ENCODE measurements around the gene CACNA1C. TPM values are rescaled to one million over a fixed set of nuclear protein-coding genes. Genes with fewer than 3 reads are reported as not detected.

CACNA1C gene
- total RNA-seq, 1 experiment from 2014 or later = 1.1 TPM

DNA sequence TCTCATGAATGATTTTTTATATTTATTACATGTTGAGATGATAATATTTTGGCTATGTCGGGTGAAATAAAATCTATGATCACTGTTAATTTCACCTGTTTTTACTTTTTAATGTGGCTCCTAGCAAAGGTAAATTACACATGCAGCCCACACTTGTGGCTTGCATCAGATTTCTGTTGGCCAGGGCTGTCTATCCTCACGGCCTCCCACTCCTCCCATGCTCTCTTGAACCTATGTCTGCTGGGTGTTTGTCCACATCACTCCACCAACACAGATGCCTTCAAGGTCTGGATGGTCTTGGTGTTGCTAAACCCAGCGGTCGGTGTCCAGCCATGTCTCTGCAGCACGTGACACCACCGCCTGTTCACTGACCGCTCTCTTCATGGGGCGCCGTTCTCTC lies 402.6 kb downstream of the CACNA1C start:
- H2BK20ac ChIP-seq (ENCODE audit: low read depth, low read length, poor library complexity, severe bottlenecking) = no peak overlapping the region
- H3K4me3 Mint-ChIP-seq = no peak overlapping the region
- H3K9me3 Mint-ChIP-seq = no peaks in the 10 kb centered on the region
- no peak overlapping the region for H2AFZ ChIP-seq (ENCODE audit: low read length)
- H3T11ph ChIP-seq (ENCODE audit: low read length) = no peak overlapping the region
- H2BK15ac ChIP-seq (ENCODE audit: low read depth, low read length) = no peak overlapping the region
- no peaks in the 10 kb centered on the region for H3K79me2 ChIP-seq (ENCODE audit: insufficient read depth, low read length)
- H2BK5ac ChIP-seq (ENCODE audit: insufficient read length, low read length) = no peak overlapping the region
- H4K8ac ChIP-seq (replicated peaks; ENCODE audit: insufficient read length, low read depth, low read length) = no peak overlapping the region
- no peak overlapping the region for H3K27ac Mint-ChIP-seq
- no peak overlapping the region for H3K27ac ChIP-seq (ENCODE audit: insufficient read length, low read depth, low read length)
- H4K20me1 ChIP-seq (ENCODE audit: control insufficient read depth, insufficient read depth, insufficient read length) = no peaks in the 10 kb centered on the region
- TF ChIP-seq, protein P1, sequence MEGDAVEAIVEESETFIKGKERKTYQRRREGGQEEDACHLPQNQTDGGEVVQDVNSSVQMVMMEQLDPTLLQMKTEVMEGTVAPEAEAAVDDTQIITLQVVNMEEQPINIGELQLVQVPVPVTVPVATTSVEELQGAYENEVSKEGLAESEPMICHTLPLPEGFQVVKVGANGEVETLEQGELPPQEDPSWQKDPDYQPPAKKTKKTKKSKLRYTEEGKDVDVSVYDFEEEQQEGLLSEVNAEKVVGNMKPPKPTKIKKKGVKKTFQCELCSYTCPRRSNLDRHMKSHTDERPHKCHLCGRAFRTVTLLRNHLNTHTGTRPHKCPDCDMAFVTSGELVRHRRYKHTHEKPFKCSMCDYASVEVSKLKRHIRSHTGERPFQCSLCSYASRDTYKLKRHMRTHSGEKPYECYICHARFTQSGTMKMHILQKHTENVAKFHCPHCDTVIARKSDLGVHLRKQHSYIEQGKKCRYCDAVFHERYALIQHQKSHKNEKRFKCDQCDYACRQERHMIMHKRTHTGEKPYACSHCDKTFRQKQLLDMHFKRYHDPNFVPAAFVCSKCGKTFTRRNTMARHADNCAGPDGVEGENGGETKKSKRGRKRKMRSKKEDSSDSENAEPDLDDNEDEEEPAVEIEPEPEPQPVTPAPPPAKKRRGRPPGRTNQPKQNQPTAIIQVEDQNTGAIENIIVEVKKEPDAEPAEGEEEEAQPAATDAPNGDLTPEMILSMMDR (conservative IDR thresholded peaks at IDR 0.05) = no peak
- H4K91ac ChIP-seq (ENCODE audit: insufficient read length, low read depth, low read length) = no peak overlapping the region
- H3K4me1 ChIP-seq (ENCODE audit: insufficient read depth, low read length) = no peaks in the 10 kb centered on the region
- H3K4ac ChIP-seq (ENCODE audit: low read depth, low read length) = no peak overlapping the region
- H2AK5ac ChIP-seq (ENCODE audit: insufficient read length, low read length) = no peak overlapping the region
- no peak overlapping the region for H4K5ac ChIP-seq (ENCODE audit: insufficient read length, low read depth, low read length)
- peaks cover 2% of the 10 kb centered on the region; the same call in 1 of the 2 replicates for H3K27me3 Mint-ChIP-seq (ENCODE audit: low read depth)
- H2BK120ac ChIP-seq (ENCODE audit: low read depth, low read length, poor library complexity, severe bottlenecking) = no peak overlapping the region
- H3K56ac ChIP-seq (ENCODE audit: insufficient read length, low read depth, low read length) = no peak overlapping the region
- no peaks in the 10 kb centered on the region for H3K9me3 ChIP-seq (ENCODE audit: control insufficient read depth, low read depth, low read length)
- no peak overlapping the region for H3K18ac ChIP-seq (ENCODE audit: insufficient read length, low read depth, low read length)
- H3K9ac ChIP-seq (ENCODE audit: extremely low read depth, insufficient read length, low read length) = no peak overlapping the region
- DNase-seq = no peak
- no peak overlapping the region for H3K4me2 ChIP-seq (ENCODE audit: insufficient read depth, insufficient read length, low read length)
- WGBS (ENCODE audit: extremely low coverage, insufficient read length, low lambda C conversion rate) = no CpG with 5 or more reads among the region's 9 CpGs
- no peaks in the 10 kb centered on the region for H3K27me3 ChIP-seq (ENCODE audit: insufficient read depth, low read length)
- no peak overlapping the region for H3K14ac ChIP-seq (ENCODE audit: insufficient read depth, low read length)
- no peaks in the 10 kb centered on the region; a peak in 1 of 7 replicates for H3K36me3 Mint-ChIP-seq (ENCODE audit: insufficient read depth in 1 of 3, low read depth in 3 of 3)
- H3K23me2 ChIP-seq (ENCODE audit: insufficient read length, low read depth, low read length, poor library complexity, severe bottlenecking) = no peaks in the 10 kb centered on the region
- no peak overlapping the region for H2BK12ac ChIP-seq (ENCODE audit: insufficient read length, low read depth, low read length)
- H3K79me1 ChIP-seq (ENCODE audit: insufficient read depth, low read depth, low read length, poor library complexity, severe bottlenecking) = no peaks in the 10 kb centered on the region
- H3K4me1 Mint-ChIP-seq = peaks cover 4 to 6% of the 10 kb centered on the region in 2 experiments
- no peak overlapping the region for H3K23ac ChIP-seq (ENCODE audit: insufficient read length, low read depth, low read length)

Data from H9 (cell line).